ENCODE results near the gene TFCP2L1. TPM values are rescaled to one million over a fixed set of nuclear protein-coding genes. Genes with fewer than 3 reads are reported as not detected.

The TFCP2L1 gene
- total and polyA plus RNA-seq, 12 donors, result 0.02 to 0.60 (median 0.14) TPM; not detected in 1

GRCh38 chr2:121294881-121295840 lies 10.2 kb upstream of the TFCP2L1 start:
- peak in 1 of 8 donors; percentile 12 for ATAC-seq
- intact Hi-C loops (cut with DNase I), result loop anchor here in 1 of 10 donors (5.0 kb wide), 1 partner anchor 193 kb away; no protein-coding TSS in a partner anchor
- no peaks in the 10 kb centered on the region for H3K9me3 ChIP-seq
- H3K27ac ChIP-seq, result no peak overlapping the region
- WGBS, 2 donors, result 83 to 84% methylated on average over 9 of the region's 9 CpGs
- H3K4me1 ChIP-seq, result peaks cover 0 to 5% (median 0%) of the 10 kb centered on the region in 9 donors
- DNase-seq, result no peak
- TF ChIP-seq CTCF (IDR thresholded peaks at IDR 0.05), result no peak
- no peaks in the 10 kb centered on the region for H3K36me3 ChIP-seq
- H3K27me3 ChIP-seq, result peaks cover 0 to 10% (median 0%) of the 10 kb centered on the region in 7 donors
- H3K4me3 ChIP-seq, result no peak overlapping the region

DNA sequence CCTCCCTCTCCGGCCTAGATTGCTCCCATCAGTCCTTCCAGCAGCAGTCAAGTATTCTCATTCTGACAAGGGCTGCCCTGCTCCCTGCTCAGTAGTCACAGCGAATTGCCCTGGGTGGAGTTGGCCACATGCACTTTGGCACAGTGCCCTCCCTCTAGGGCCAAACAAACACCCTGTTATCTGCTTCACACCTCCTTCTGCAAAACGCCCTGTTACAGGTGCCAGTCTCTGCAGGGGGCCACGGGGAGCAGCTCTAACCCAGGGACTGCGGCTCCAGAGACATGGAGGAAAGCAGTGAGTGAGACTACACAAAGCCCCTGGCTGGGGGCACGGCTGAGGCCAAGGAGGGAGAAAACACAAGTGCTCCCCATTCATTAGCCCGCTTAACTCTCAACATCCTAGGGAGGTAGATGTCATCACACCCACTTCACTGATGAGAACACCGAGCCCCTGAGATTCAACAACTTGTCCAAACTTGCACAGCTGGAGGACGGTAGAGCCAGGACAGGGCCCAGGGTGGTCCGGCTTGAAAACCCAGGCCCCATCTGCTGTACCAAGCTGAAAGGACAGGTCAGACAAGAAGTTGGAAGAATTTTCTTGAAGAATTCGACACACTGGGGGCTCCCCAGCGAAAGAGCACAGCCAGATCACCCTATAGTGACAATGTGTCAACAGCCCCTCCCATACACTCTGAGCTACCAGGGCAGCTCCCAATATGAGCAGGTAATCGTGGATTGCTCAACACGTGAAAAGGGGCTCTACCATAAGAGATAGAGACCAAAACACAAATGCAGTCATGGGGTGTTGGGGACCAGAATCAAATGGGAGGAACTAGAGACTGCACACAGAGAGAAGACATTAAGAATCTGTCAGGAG lies 8.7 kb upstream of the TFCP2L1 start:
- intact Hi-C loops (cut with DNase I), result no loop called here
- peak; percentile 23 to 76 (median 65) for ATAC-seq

GRCh38 chr2:121291251-121291580 lies 6.2 kb upstream of the TFCP2L1 start:
- 90 to 94% methylated on average over 5 of the region's 5 CpGs for WGBS, 2 donors
- H3K4me1 ChIP-seq, result peaks cover 0 to 17% (median 0%) of the 10 kb centered on the region in 9 donors
- no peaks in the 10 kb centered on the region for H3K36me3 ChIP-seq
- no peak for ATAC-seq
- no peak overlapping the region for H3K27ac ChIP-seq
- no peaks in the 10 kb centered on the region for H3K9me3 ChIP-seq
- H3K27me3 ChIP-seq, result peaks cover 0 to 5% (median 0%) of the 10 kb centered on the region in 7 donors
- no peak for TF ChIP-seq CTCF (IDR thresholded peaks at IDR 0.05)
- intact Hi-C loops (cut with DNase I), result no loop called here
- DNase-seq, result no peak
- no peak overlapping the region for H3K4me3 ChIP-seq

More for the DNA sequence above, 8.7 kb upstream of the TFCP2L1 start:
- Histone ChIP-seq H3K27ac (no peak overlapping the region), H3K4me1 (peaks cover 0 to 5% (median 0%) of the 10 kb centered on the region in 9 donors), H3K27me3 (no peaks in the 10 kb centered on the region), H3K9me3 (no peaks in the 10 kb centered on the region), H3K4me3 (no peak overlapping the region), H3K36me3 (no peaks in the 10 kb centered on the region)
- DNase-seq, result peak; percentile 16 to 29
- no peak for TF ChIP-seq CTCF (IDR thresholded peaks at IDR 0.05)
- 57 to 62% methylated on average over 14 of the region's 14 CpGs for WGBS, 2 donors

GRCh38 chr2:121289271-121289670 lies 4.3 kb upstream of the TFCP2L1 start:
- H3K36me3 ChIP-seq, result no peaks in the 10 kb centered on the region
- WGBS, 2 donors, result 85 to 86% methylated on average over 5 of the region's 5 CpGs
- no peaks in the 10 kb centered on the region for H3K9me3 ChIP-seq
- H3K27ac ChIP-seq, result no peak overlapping the region
- H3K27me3 ChIP-seq, result peaks cover 6 to 24% (median 15%) of the 10 kb centered on the region in 7 donors
- ATAC-seq, result no peak
- intact Hi-C loops (cut with DNase I), result loop anchor here in 1 of 10 donors (10.0 kb wide), 1 partner anchor 164 kb away; no protein-coding TSS in a partner anchor
- no peak overlapping the region for H3K4me3 ChIP-seq
- peaks cover 0 to 27% (median 9%) of the 10 kb centered on the region in 9 donors for H3K4me1 ChIP-seq
- DNase-seq, result no peak
- TF ChIP-seq CTCF (IDR thresholded peaks at IDR 0.05), result no peak
